ENCODE data around the gene CLUH.

Gene CLUH

DNA sequence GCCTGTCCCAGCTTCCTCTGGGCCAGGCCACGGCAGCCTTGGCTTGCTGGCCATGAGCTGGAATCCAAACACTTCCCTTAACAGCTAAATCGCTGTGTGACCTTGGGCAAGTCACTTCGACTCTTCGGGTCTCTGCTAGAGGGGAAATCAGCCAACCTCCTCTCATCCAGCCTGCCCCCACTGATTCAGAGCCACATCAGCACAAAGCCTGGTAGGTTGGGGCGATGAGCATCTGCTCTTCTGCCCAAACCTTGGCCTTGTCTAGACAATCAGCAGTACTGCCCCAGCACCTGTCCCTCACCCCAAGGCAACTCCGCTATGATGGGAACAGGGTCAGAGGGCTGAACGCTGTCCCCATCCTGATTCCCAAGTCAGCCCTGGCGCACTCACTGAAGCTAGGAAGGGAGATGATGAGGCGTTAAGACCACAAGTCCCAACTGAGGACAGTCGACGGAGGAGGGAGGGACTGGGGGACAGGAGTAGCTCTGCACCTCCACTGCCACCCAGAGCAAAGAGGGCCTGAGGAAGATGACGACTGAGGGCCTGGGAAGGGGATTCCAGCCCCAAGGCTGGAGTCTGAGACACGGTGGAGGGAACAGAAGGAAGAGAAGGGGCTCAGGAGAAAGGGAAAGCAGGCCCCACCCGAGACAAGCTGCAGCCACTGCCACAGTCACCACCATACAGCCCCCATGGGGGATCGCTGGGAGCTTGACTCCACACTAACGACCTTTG lies 1.3 kb downstream of the CLUH start:
- no peaks in the 10 kb centered on the region for H3K9me3 Mint-ChIP-seq
- DNase-seq, result no peak

DNA sequence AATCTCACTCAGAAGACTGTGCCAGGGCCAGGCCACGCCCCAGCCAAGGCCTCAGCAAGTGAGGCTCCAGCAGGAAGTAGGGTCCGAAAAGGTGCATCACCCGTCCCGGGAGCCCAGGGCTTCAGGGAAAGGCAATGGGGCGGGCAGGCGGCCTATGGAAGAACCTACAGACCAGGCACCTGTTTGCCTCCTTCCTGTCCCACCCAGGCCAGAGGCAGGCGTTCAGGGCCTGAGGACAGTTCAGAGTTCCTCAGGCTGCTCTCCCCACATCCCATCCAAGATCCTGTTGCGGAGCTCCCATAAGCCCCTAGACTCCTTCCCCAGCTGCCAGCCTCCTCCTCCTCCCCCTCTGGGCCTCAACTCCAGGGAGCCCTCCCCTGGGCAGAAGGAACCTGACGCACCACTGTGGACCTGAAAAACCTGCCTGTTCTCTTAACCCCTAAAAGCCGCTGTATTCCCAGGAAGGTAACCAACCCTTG lies 2.3 kb downstream of the CLUH start:
- no peak for DNase-seq
- Mint-ChIP-seq H3K27ac (no peak overlapping the region), H3K36me3 (peaks cover 1% of the 10 kb centered on the region), H3K9me3 (no peaks in the 10 kb centered on the region), H3K27me3 (no peaks in the 10 kb centered on the region), H3K4me1 (peaks cover 39% of the 10 kb centered on the region), H3K4me3 (peak overlapping the region; percentile 83)
- CTCF ChIA-PET, result no interaction called here

More for the DNA sequence above, 1.3 kb downstream of the CLUH start:
- peak overlapping the region; percentile 83 for H3K4me3 Mint-ChIP-seq
- no peaks in the 10 kb centered on the region for H3K27me3 Mint-ChIP-seq
- H3K27ac Mint-ChIP-seq, result peak overlapping the region; percentile 87
- CTCF ChIA-PET, result interaction anchor here (0.9 kb wide), 2 partner anchors 328 kb away, joined by 3 to 4 read pairs; no protein-coding TSS in a partner anchor
- H3K36me3 Mint-ChIP-seq, result peaks cover 1% of the 10 kb centered on the region
- H3K4me1 Mint-ChIP-seq, result peaks cover 39% of the 10 kb centered on the region

GRCh38 chr17:2708585-2709182 lies 2.9 kb downstream of the CLUH start:
- H3K9me3 Mint-ChIP-seq, result no peaks in the 10 kb centered on the region
- H3K4me3 Mint-ChIP-seq, result no peak overlapping the region
- no peaks in the 10 kb centered on the region for H3K27me3 Mint-ChIP-seq
- CTCF ChIA-PET, result interaction anchor here (2.2 kb wide), 1 partner anchor 12 kb away, joined by 5 read pairs; no protein-coding TSS in a partner anchor
- peaks cover 1% of the 10 kb centered on the region for H3K36me3 Mint-ChIP-seq
- no peak overlapping the region for H3K27ac Mint-ChIP-seq
- no peak for DNase-seq
- H3K4me1 Mint-ChIP-seq, result peaks cover 37% of the 10 kb centered on the region

GRCh38 chr17:2707721-2708584 lies 3.6 kb downstream of the CLUH start:
- DNase-seq, result peak; percentile 46
- Mint-ChIP-seq H3K27ac (no peak overlapping the region), H3K36me3 (peaks cover 1% of the 10 kb centered on the region), H3K4me1 (peaks cover 35% of the 10 kb centered on the region), H3K9me3 (no peaks in the 10 kb centered on the region), H3K27me3 (no peaks in the 10 kb centered on the region), H3K4me3 (no peak overlapping the region)
- CTCF ChIA-PET, result interaction anchor here (1.1 to 2.2 kb wide), 2 partner anchors 11 to 326 kb away, joined by 3 to 5 read pairs; no protein-coding TSS in a partner anchor

GRCh38 chr17:2706911-2707510 lies 4.6 kb downstream of the CLUH start:
- CTCF ChIA-PET, result interaction anchor here (1.0 to 2.2 kb wide), 3 partner anchors 10 to 325 kb away, joined by 3 to 5 read pairs (median 4); no protein-coding TSS in a partner anchor
- H3K27ac Mint-ChIP-seq, result no peak overlapping the region
- DNase-seq, result no peak
- H3K4me1 Mint-ChIP-seq, result peaks cover 26% of the 10 kb centered on the region
- no peak overlapping the region for H3K4me3 Mint-ChIP-seq
- H3K9me3 Mint-ChIP-seq, result no peaks in the 10 kb centered on the region
- no peaks in the 10 kb centered on the region for H3K27me3 Mint-ChIP-seq
- H3K36me3 Mint-ChIP-seq, result peaks cover 1% of the 10 kb centered on the region

DNA sequence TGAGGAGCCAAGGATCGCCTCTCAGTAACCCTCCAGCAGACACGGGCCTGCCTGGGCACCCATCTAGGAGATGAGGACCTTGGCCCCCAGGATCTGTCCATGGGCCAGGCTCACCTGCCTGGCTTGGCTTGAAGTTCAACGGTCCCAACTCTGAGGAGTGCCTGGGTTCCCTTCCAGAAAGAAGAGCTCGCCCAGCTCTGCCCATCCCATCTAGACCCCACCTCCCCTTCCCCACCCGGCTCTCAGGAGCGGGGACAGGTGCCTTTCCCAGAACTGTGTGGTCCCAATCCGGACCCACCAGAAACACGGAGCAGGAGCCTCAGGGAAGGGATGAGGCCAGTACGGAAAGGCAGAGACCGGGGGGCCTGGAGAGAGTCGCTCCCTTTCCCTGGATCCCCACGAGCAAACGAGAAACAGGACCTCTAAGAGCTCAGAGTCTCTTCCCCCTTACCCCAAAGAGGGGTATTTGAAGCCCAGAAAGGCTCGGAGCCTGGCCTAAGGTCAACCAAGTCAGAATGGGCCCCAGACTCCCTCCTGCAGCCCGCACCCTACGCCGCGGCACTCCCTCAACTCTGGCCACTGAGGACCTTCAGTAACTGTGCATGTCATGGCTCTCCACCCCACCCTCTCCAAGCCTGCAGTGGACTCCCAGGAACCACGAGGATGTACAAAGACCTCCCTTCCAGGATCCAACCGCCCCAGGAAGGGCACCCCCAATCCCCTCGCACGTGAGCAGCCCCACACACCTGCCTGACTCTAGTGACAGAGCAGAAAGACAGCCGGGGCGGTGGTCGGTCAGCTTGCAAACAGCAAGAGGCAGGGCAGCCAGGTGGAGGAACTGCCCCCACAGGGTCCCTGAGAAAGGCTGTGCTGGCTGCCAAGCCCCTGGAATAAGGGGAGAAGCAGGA lies 5.4 kb downstream of the CLUH start:
- DNase-seq, result no peak
- Mint-ChIP-seq H3K4me1 (peaks cover 25% of the 10 kb centered on the region), H3K27me3 (no peaks in the 10 kb centered on the region), H3K27ac (no peak overlapping the region), H3K9me3 (no peaks in the 10 kb centered on the region), H3K4me3 (no peak overlapping the region), H3K36me3 (peaks cover 1% of the 10 kb centered on the region)
- CTCF ChIA-PET, result interaction anchor here (1.0 kb wide), 1 partner anchor 33 kb away, joined by 4 read pairs; no protein-coding TSS in a partner anchor

DNA sequence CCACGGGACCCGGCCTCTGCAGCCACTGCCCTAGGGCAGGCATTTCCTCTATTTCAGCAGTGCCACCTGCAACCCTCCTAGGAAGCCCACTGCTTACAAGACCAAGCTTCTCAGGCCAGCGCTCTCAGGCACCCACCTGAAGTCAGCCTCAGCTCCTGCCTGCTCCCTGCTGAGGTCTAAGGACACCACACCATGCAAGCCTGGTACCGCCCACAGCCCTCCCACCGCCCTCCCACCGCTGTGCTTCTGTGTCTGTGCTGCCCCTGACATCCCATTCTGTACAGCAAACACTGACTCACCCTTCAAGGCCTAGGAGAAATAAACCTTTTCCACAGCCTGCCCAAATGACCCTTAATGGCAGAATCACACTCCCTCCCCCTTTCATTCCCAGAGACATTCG lies 6.3 kb downstream of the CLUH start:
- CTCF ChIA-PET, result no interaction called here
- H3K4me1 Mint-ChIP-seq, result peaks cover 19% of the 10 kb centered on the region
- H3K4me3 Mint-ChIP-seq, result no peak overlapping the region
- H3K27me3 Mint-ChIP-seq, result no peaks in the 10 kb centered on the region
- H3K9me3 Mint-ChIP-seq, result no peaks in the 10 kb centered on the region
- DNase-seq, result no peak
- peaks cover 1% of the 10 kb centered on the region for H3K36me3 Mint-ChIP-seq
- H3K27ac Mint-ChIP-seq, result no peak overlapping the region

GRCh38 chr17:2704890-2705248 lies 6.7 kb downstream of the CLUH start:
- peaks cover 4% of the 10 kb centered on the region for H3K36me3 Mint-ChIP-seq
- no peak overlapping the region for H3K4me3 Mint-ChIP-seq
- CTCF ChIA-PET, result no interaction called here
- H3K4me1 Mint-ChIP-seq, result peaks cover 15% of the 10 kb centered on the region
- no peak for DNase-seq
- no peaks in the 10 kb centered on the region for H3K27me3 Mint-ChIP-seq
- no peak overlapping the region for H3K27ac Mint-ChIP-seq
- no peaks in the 10 kb centered on the region for H3K9me3 Mint-ChIP-seq

DNA sequence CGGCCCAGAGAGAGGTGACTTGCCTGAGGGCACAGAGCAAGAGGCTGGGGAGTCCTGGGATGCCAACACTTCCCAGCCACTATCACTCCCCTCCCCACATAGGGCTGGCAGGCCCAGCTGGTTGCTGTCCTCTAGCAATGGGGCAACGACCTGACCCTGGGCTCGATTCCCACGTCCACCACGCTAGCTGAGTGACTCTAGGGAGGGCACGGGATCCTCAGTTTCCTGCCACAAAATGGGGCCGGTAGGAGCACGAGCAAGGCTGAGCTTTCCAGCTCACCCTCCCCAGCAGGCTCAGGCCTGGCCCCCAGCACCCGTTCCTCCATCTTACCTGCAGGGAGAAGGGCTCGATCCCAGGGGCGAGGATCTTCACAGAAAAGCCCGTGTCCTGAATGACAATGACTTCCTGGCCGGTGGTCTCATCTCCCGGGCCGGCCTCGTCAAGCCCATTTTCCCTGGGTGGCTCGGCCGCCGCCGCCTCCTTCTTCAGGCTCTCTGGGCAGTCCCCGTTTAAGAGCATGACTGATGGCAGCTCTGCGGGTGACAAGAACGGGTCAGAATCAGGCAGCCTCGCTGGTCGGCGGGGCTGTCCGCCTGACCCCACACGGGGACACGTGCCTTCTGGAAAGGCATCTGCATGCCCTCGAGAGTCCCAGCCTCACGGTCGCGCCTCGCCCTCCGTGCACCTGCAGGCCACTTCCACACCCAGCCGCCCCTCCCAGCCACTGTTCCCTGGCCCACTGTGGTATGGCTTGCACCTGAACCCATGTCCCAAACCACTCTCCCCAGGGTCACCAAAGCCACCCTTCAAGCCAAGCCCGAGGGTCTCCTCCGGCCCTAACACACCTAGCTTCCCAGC lies 7.3 kb downstream of the CLUH start:
- H3K4me3 Mint-ChIP-seq, result no peak overlapping the region
- H3K27me3 Mint-ChIP-seq, result no peaks in the 10 kb centered on the region
- peaks cover 6% of the 10 kb centered on the region for H3K36me3 Mint-ChIP-seq
- H3K4me1 Mint-ChIP-seq, result peaks cover 9% of the 10 kb centered on the region
- H3K27ac Mint-ChIP-seq, result no peak overlapping the region
- no peak for DNase-seq
- no peaks in the 10 kb centered on the region for H3K9me3 Mint-ChIP-seq
- CTCF ChIA-PET, result no interaction called here

DNA sequence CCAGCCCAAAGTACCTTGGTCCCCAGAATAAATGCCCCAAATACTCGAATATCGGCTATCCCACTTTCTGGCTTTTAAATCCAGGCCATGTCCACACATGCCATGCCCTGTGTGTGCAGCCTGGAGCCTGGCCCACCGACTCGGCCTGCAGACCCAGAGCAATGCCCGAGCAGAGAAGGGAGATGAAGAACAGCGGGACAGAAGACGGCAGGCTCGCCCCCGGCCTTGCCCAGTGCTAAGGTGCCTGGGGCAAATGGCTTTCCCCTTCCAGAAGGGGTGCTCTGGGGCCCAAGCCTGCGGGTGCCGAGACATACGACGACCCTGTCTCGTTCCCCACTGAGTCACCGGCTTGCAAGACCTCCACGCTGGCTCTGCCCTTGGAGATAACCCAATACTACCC lies 8.0 kb downstream of the CLUH start:
- no peak for DNase-seq
- CTCF ChIA-PET, result no interaction called here
- H3K4me3 Mint-ChIP-seq, result no peak overlapping the region
- no peak overlapping the region for H3K27ac Mint-ChIP-seq
- no peaks in the 10 kb centered on the region for H3K27me3 Mint-ChIP-seq
- H3K9me3 Mint-ChIP-seq, result no peaks in the 10 kb centered on the region
- peaks cover 3% of the 10 kb centered on the region for H3K4me1 Mint-ChIP-seq
- peaks cover 6% of the 10 kb centered on the region for H3K36me3 Mint-ChIP-seq

GRCh38 chr17:2703181-2703580 lies 8.4 kb downstream of the CLUH start:
- peaks cover 6% of the 10 kb centered on the region for H3K36me3 Mint-ChIP-seq
- no peak for DNase-seq
- CTCF ChIA-PET, result no interaction called here
- H3K27me3 Mint-ChIP-seq, result no peaks in the 10 kb centered on the region
- H3K27ac Mint-ChIP-seq, result no peak overlapping the region
- H3K4me3 Mint-ChIP-seq, result no peak overlapping the region
- no peaks in the 10 kb centered on the region for H3K9me3 Mint-ChIP-seq
- H3K4me1 Mint-ChIP-seq, result peaks cover under 1% of the 10 kb centered on the region

DNA sequence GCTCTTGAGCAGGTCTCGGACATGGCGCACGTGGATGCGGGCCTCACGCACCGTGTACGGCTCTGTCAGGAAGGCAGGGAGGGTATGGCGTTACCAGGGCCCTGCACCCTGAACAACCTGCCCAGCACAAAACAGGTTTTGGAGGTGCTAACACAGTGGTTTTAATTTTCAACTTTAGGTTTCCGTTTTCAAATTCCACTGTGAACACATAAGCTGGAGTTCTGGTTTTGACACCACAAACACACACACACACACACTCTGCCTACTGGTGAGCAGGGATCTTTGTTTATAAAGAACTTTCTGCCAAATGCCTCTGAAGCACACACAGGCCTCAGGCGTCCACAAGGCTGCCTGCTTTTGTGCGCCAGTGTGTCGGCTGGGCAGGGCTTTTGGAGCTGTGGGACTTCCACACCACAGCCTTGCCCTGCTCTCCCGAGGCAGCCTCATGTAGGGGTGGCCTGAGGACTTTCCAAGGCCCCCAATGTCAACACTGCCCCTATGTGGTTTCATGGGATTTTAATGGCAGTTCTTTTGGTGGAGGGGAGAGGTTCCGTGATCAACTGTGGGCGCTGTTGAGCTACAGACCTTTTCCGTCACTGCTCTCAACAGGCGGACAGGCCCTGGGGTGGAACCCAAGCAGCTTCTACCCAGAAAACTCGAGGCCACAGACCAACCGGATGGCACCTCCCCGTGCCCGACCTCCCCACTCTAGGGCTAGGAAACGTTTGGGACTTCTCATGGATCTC lies 9.4 kb downstream of the CLUH start:
- CTCF ChIA-PET, result no interaction called here
- no peak for DNase-seq
- H3K27ac Mint-ChIP-seq, result no peak overlapping the region
- H3K27me3 Mint-ChIP-seq, result no peaks in the 10 kb centered on the region
- peaks cover 6% of the 10 kb centered on the region for H3K36me3 Mint-ChIP-seq
- no peaks in the 10 kb centered on the region for H3K9me3 Mint-ChIP-seq
- H3K4me3 Mint-ChIP-seq, result no peak overlapping the region
- H3K4me1 Mint-ChIP-seq, result no peaks in the 10 kb centered on the region
